Duodenal mucosa (tissue), 2 donors: ENCODE results near the gene ABHD17B.
"Not testable (repeated sequence)": the region's sequence is repeated elsewhere in the genome, so short reads cannot be mapped to it uniquely, and the experiment has no call there.

Experiments
- H3K27ac ChIP-seq: one replicate; pipeline ENCODE4 v1.7.0; 2013; ENCODE audit warnings: low read depth, low read length
- H3K27me3 ChIP-seq, 2 donors: one replicate each; pipeline ENCODE4 v1.7.0; 2013; ENCODE audit warnings: low read length in 2 of 2, control low read depth in 1 of 2; ENCODE audit not compliant: insufficient read depth in 2 of 2, control insufficient read depth in 1 of 2
- H3K36me3 ChIP-seq, 2 donors: one replicate each; pipeline ENCODE4 v1.7.0; 2013; ENCODE audit warnings: low read length in 2 of 2, control low read depth in 1 of 2; ENCODE audit not compliant: insufficient read depth in 2 of 2, control insufficient read depth in 1 of 2
- H3K4me1 ChIP-seq, 2 donors: one replicate each; pipeline ENCODE4 v1.7.0; 2013; ENCODE audit warnings: low read length in 2 of 2, control low read depth in 1 of 2; ENCODE audit not compliant: insufficient read depth in 2 of 2, control insufficient read depth in 1 of 2
- H3K4me3 ChIP-seq, 2 donors: one replicate each; pipeline ENCODE4 v1.7.0; 2013; ENCODE audit warnings: low read length in 2 of 2, low read depth in 1 of 2
- H3K9ac ChIP-seq, 2 donors: one replicate each; pipeline ENCODE4 v1.7.0; 2013; ENCODE audit warnings: low read length in 2 of 2, low read depth in 1 of 2
- H3K9me3 ChIP-seq, 2 donors: one replicate each; pipeline ENCODE4 v1.7.0; 2013; ENCODE audit warnings: low read length in 2 of 2, control low read depth in 1 of 2; ENCODE audit not compliant: control insufficient read depth in 1 of 2

Gene ABHD17B

GRCh38 chr9:71916834-71917534, 6.0 kb upstream of the ABHD17B start:
- Histone ChIP-seq H3K36me3 (peaks cover 0 to under 1% of the 10 kb centered on the region in 2 donors), H3K4me1 (peaks cover 7 to 14% of the 10 kb centered on the region in 2 donors), H3K27ac (no peak overlapping the region), H3K4me3 (no peak overlapping the region), H3K27me3 (no peaks in the 10 kb centered on the region), H3K9me3 (no peaks in the 10 kb centered on the region), H3K9ac (no peak overlapping the region)

GRCh38 chr9:71915495-71915894, 4.5 kb upstream of the ABHD17B start:
- no peaks in the 10 kb centered on the region for H3K9me3 ChIP-seq
- no peaks in the 10 kb centered on the region for H3K27me3 ChIP-seq
- no peak overlapping the region for H3K9ac ChIP-seq
- peaks cover 7 to 15% of the 10 kb centered on the region in 2 donors for H3K4me1 ChIP-seq
- no peak overlapping the region for H3K4me3 ChIP-seq
- no peaks in the 10 kb centered on the region for H3K36me3 ChIP-seq
- H3K27ac ChIP-seq = no peak overlapping the region

DNA sequence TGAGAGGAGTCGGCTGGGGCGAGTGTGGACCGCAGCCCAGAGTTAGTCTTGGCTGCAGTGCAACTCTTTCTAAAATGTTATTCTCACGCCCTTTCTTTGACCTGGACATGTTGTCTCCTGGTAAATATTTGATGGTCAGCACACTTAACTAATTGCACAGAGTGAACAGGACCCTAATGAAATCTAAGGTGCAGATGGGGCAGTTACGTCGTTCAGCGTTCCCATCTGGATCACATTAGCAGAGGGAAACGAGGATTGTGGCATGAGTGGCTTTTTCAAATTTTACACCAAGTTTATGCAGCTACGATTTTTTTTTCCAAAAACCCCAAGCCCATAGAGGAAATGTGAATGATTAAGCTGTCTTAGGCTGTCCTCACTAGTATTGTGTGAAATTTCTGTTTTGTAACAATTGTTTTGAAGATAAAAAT, 929 bp upstream of the ABHD17B start:
- Histone ChIP-seq H3K9me3 (no peaks in the 10 kb centered on the region), H3K9ac (peak overlapping the region; percentile 72 to 83), H3K4me1 (peaks cover 18 to 21% of the 10 kb centered on the region in 2 donors), H3K27me3 (no peaks in the 10 kb centered on the region), H3K4me3 (peak overlapping the region; percentile 93 to 97), H3K27ac (peak overlapping the region; percentile 83), H3K36me3 (no peaks in the 10 kb centered on the region)

DNA sequence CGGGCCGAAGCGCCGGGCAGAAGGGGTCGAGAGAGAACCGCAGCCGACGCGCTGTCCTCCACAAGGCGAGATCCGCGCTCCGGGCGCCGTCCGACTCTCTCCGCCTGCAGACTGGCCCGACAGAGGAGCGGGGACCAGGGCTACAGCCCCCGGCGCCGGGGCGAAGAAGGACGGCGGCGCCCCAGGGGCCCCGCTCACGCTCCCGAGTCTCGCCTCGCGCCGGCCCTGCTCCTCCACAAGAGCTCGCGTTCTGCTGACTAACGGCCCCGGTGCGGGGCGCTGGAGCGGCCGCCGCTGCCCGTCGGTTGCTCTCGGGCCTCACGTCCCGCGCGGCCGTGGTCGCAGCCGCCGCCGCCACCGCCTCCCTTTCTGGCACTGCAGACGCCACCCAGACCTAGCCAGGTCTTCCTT, 338 bp downstream of the ABHD17B start:
- peaks cover 18 to 21% of the 10 kb centered on the region in 2 donors for H3K4me1 ChIP-seq

GRCh38 chr9:71909887-71910649, 925 bp downstream of the ABHD17B start:
- no peaks in the 10 kb centered on the region for H3K9me3 ChIP-seq
- no peaks in the 10 kb centered on the region for H3K27me3 ChIP-seq
- H3K4me1 ChIP-seq = peaks cover 18 to 21% of the 10 kb centered on the region in 2 donors
- peak overlapping the region; percentile 91 for H3K27ac ChIP-seq
- H3K9ac ChIP-seq = peak overlapping the region; percentile 72 to 90
- H3K4me3 ChIP-seq = peak overlapping the region; percentile 93 to 97
- no peaks in the 10 kb centered on the region for H3K36me3 ChIP-seq

More for the DNA sequence above, 338 bp downstream of the ABHD17B start:
- Histone ChIP-seq H3K9me3 (no peaks in the 10 kb centered on the region), H3K27me3 (no peaks in the 10 kb centered on the region), H3K27ac (peak overlapping the region; percentile 91), H3K9ac (peak overlapping the region; percentile 72 to 90), H3K4me3 (peak overlapping the region; percentile 93 to 97), H3K36me3 (no peaks in the 10 kb centered on the region)

GRCh38 chr9:71908825-71909224, 2.2 kb downstream of the ABHD17B start:
- Histone ChIP-seq H3K4me1 (peaks cover 19 to 21% of the 10 kb centered on the region in 2 donors), H3K9ac (peak overlapping the region in 1 of 2 donors; percentile 72), H3K36me3 (no peaks in the 10 kb centered on the region), H3K27me3 (no peaks in the 10 kb centered on the region), H3K4me3 (peak overlapping the region; percentile 93 to 97), H3K27ac (no peak overlapping the region), H3K9me3 (no peaks in the 10 kb centered on the region)

GRCh38 chr9:71904076-71904475, 6.9 kb downstream of the ABHD17B start:
- H3K36me3 ChIP-seq = no peaks in the 10 kb centered on the region
- H3K9ac ChIP-seq = no peak overlapping the region
- no peak overlapping the region for H3K27ac ChIP-seq
- no peak overlapping the region for H3K4me3 ChIP-seq
- H3K9me3 ChIP-seq = no peaks in the 10 kb centered on the region
- H3K4me1 ChIP-seq = peaks cover 2 to 12% of the 10 kb centered on the region in 2 donors
- no peaks in the 10 kb centered on the region for H3K27me3 ChIP-seq

- Histone ChIP-seq H3K36me3 (no peaks in the 10 kb centered on the region), H3K4me1 (peaks cover 0 to 14% of the 10 kb centered on the region in 2 donors), H3K27ac (no peak overlapping the region), H3K9ac (no peak overlapping the region), H3K4me3 (no peak overlapping the region), H3K9me3 (no peaks in the 10 kb centered on the region), H3K27me3 (no peaks in the 10 kb centered on the region)
These were observed 9.0 kb downstream of the ABHD17B start for GRCh38 chr9:71901695-71902597.

- H3K27ac ChIP-seq, H3K36me3 ChIP-seq, H3K9me3 ChIP-seq, H3K27me3 ChIP-seq, H3K4me3 ChIP-seq, H3K9ac ChIP-seq: not testable (repeated sequence)
- H3K4me1 ChIP-seq = peaks cover 8 to 34% of the 10 kb centered on the region in 2 donors
These were observed 12.2 kb downstream of the ABHD17B start for GRCh38 chr9:71898756-71899155.
